ENCODE results near the gene BSDC1.
"Not testable (repeated sequence)": the region's sequence is repeated elsewhere in the genome, so short reads cannot be mapped to it uniquely, and the experiment has no call there.

BSDC1 gene

GRCh38 chr1:32358435-32358834, 35.8 kb downstream of the BSDC1 start:
- DNase-seq (ENCODE audit: low read depth in 2 of 2), result no peak

GRCh38 chr1:32357614-32358013, 36.6 kb downstream of the BSDC1 start:
- DNase-seq (ENCODE audit: low read depth in 2 of 2), result no peak

- no peak for DNase-seq (ENCODE audit: low read depth in 2 of 2)
These were observed 37.8 kb downstream of the BSDC1 start for GRCh38 chr1:32356478-32356877.

- DNase-seq (ENCODE audit: low read depth in 2 of 2), result not testable (repeated sequence)
These were observed 38.5 kb downstream of the BSDC1 start for GRCh38 chr1:32355778-32356177.

- no peak for DNase-seq (ENCODE audit: low read depth in 2 of 2)
These were observed 40.2 kb downstream of the BSDC1 start for GRCh38 chr1:32353886-32354570.

- no peak for DNase-seq (ENCODE audit: low read depth in 2 of 2)
These were observed 40.8 kb downstream of the BSDC1 start for GRCh38 chr1:32353431-32353830.

- DNase-seq (ENCODE audit: low read depth in 2 of 2), result no peak
These were observed 41.3 kb downstream of the BSDC1 start for GRCh38 chr1:32352831-32353383.

- DNase-seq (ENCODE audit: low read depth in 2 of 2), result no peak
These were observed 41.9 kb downstream of the BSDC1 start for GRCh38 chr1:32352239-32352745.

GRCh38 chr1:32351399-32352238, 42.6 kb downstream of the BSDC1 start:
- DNase-seq (ENCODE audit: low read depth in 2 of 2), result peak; percentile 83 to 87

GRCh38 chr1:32350785-32351398, 43.3 kb downstream of the BSDC1 start:
- DNase-seq (ENCODE audit: low read depth in 2 of 2), result peak; percentile 71 to 72

GRCh38 chr1:32349211-32349708, 45.0 kb downstream of the BSDC1 start:
- no peak for DNase-seq (ENCODE audit: low read depth in 2 of 2)

- no peak for DNase-seq (ENCODE audit: low read depth in 2 of 2)
These were observed 47.6 kb downstream of the BSDC1 start for GRCh38 chr1:32346532-32347157.

GRCh38 chr1:32345289-32345827, 48.9 kb downstream of the BSDC1 start:
- DNase-seq (ENCODE audit: low read depth in 2 of 2), result no peak

GRCh38 chr1:32342704-32343103, 51.5 kb downstream of the BSDC1 start:
- no peak for DNase-seq (ENCODE audit: low read depth in 2 of 2)

GRCh38 chr1:32341971-32342370, 52.3 kb downstream of the BSDC1 start:
- no peak for DNase-seq (ENCODE audit: low read depth in 2 of 2)

- no peak for DNase-seq (ENCODE audit: low read depth in 2 of 2)
These were observed 53.0 kb downstream of the BSDC1 start for GRCh38 chr1:32341186-32341757.

- no peak for DNase-seq (ENCODE audit: low read depth in 2 of 2)
These were observed 54.8 kb downstream of the BSDC1 start for GRCh38 chr1:32339363-32339978.

- DNase-seq (ENCODE audit: low read depth in 2 of 2), result no peak
These were observed 55.5 kb downstream of the BSDC1 start for GRCh38 chr1:32338637-32339145.

GRCh38 chr1:32337855-32338636, 56.2 kb downstream of the BSDC1 start:
- no peak for DNase-seq (ENCODE audit: low read depth in 2 of 2)
